HL-60/S4 (cell line): ENCODE results near the gene HACD4.
"Not testable (repeated sequence)": the region's sequence is repeated elsewhere in the genome, so short reads cannot be mapped to it uniquely, and the experiment has no call there.

Source experiments
- in situ Hi-C: fragments of 300-500 bp; cut with MboI; formaldehyde crosslinking; loops from 2 replicates; pipeline ENCODE4 v1.14.3; 2022; ENCODE audit warnings: low sequenced_read_pairs

HACD4 gene

DNA sequence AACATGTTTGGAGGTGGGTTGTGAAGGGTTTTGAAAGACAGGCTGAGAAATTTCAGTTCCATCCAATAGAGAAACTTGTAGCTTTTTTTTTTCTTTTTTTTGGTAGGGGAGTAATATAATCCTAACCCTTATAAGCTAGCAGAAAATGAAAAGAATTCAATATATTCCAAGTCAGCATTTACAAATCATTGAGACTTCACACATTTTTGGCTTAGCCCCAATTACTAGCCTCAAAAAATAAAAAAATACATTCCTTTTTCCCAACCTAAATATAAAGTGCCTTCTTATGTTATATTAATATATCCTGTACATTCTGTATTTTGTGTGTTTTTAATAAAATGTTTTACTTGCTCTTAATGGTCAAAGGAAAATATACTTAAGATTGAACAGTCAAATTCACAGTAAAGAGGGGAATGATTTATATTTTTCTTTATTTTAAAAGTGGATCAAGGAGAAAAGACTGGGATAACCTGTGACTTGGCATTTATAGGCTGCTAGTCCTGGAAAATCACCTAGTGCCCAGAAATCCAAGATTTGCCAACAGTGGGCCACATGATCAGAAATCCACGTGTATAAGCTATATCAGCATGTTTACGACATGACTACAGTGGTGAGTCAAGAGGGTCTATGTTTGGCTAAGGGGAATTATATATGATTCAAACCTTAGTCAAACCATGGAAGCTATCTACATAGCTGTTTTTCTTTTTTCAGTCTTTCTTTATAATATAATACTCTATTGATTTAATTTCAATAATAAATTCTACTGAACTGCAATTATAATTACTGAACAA, 14.5 kb downstream of the HACD4 start:
- in situ Hi-C loops = no loop called here

DNA sequence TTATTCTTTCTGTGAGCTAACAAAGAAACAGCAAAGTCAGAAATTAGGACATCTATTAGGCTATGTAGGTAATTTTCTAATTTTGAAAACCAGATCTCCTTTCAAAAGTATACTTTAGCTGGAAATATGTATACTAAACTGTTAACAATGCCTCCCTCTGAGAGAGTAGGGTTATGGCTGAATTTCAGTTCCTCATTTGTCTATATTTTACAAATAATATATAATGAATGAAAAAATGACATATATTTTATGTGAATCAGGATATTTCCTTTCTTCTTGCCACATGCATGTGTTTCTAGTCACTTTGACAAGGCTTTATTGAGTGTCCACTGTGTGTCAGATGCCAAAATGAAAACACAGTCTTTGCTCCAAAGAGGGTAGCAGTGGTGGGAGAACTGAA, 15.4 kb downstream of the HACD4 start:
- in situ Hi-C loops = no loop called here

GRCh38 chr9:21015129-21015815, 16.2 kb downstream of the HACD4 start:
- in situ Hi-C loops = no loop called here

DNA sequence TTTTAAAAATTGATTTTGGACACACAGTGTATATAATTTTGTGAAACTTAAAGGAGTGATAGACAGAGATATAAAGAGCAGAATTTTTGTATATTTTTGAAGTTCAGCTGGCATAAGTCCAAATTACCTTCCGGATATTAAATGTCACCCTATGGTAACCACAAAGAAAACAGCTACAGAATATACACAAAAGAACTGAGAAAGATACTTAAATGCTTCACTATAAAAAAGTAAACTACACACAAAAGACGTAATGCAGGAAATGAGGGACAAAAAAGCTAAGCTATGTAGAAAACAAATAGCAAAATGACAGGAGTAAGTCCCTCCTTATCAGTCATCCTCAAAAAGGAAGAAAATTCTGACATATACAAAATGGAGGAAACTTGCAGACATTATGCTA, 29.4 kb downstream of the HACD4 start:
- in situ Hi-C loops = no loop called here

GRCh38 chr9:21001581-21001980, 29.9 kb downstream of the HACD4 start:
- in situ Hi-C loops = no loop called here

- in situ Hi-C loops = no loop called here
Observed at GRCh38 chr9:20997503-20998076, 33.9 kb downstream of the HACD4 start.

GRCh38 chr9:20996809-20997208, 34.6 kb downstream of the HACD4 start:
- in situ Hi-C loops = no loop called here

- in situ Hi-C loops = no loop called here
Observed at GRCh38 chr9:20995616-20996015, 35.8 kb downstream of the HACD4 start.

DNA sequence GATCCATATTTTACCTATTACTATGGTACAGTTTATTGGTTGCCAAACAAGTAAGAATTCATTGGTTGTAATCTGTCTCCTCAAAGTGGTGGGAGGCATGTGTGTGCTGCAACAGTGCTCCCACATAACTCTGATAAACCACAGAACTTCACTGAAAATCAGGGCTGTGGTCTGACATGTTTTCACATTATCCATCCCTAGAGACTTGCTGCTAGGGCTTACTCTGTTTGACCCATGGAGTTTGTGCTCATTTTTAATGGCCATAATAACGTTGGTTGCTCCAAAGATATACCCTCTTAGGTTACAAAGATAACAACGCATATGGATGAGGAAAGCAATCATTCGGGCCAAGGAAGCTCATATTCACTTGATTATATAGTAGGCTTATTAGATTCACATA, 37.0 kb downstream of the HACD4 start:
- in situ Hi-C loops = no loop called here

- in situ Hi-C loops = no loop called here
Observed at GRCh38 chr9:20990867-20991266, 40.6 kb downstream of the HACD4 start.

DNA sequence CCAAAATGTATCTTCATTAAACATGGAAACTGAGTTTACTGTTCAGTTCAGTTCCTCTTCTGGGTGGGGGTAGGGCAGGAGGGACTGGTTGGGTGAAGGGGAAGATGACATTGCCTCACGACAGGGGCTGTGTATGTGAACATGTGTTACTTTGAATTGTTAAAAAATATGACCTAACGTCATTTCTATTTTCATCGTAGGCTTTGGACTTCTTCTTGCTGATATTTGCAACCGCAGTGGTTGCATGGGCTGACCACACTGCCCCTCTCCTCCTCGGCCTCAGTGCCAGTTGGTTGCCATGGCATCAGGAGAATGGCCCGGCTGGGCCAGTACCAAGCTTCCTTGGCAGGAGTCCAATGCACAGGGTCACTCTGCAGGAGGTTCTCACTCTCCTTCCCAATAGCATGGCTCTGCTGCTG, 41.5 kb downstream of the HACD4 start:
- in situ Hi-C loops = no loop called here

- in situ Hi-C loops = no loop called here
Observed at GRCh38 chr9:20988671-20989315, 42.6 kb downstream of the HACD4 start.

- in situ Hi-C loops = no loop called here
Observed at GRCh38 chr9:20988061-20988460, 43.4 kb downstream of the HACD4 start.

- in situ Hi-C loops = no loop called here
Observed at GRCh38 chr9:20987521-20987920, 43.9 kb downstream of the HACD4 start.

- in situ Hi-C loops = no loop called here
Observed at GRCh38 chr9:20985851-20986600, 45.4 kb downstream of the HACD4 start.

DNA sequence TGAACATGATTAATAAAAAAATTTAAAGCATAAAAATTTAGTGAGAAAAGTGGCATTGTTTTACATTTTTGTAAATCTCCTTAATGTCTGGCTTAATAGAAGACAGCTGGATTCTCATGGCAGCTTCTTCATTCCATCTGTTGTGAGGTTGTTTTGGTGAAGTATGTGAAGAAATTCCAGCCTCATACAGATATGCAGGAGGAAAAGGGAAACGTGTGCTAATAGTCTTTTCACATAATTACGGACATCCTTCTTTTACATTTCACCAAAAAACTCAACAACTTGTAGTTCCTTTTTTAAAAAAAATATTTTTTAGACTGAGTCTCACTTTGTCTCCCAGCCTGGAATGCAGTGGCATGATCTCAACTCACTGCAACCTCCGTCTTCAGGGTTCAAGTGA, 46.9 kb downstream of the HACD4 start:
- in situ Hi-C loops = no loop called here

GRCh38 chr9:20981486-20981885, 50.0 kb downstream of the HACD4 start:
- in situ Hi-C loops = no loop called here

DNA sequence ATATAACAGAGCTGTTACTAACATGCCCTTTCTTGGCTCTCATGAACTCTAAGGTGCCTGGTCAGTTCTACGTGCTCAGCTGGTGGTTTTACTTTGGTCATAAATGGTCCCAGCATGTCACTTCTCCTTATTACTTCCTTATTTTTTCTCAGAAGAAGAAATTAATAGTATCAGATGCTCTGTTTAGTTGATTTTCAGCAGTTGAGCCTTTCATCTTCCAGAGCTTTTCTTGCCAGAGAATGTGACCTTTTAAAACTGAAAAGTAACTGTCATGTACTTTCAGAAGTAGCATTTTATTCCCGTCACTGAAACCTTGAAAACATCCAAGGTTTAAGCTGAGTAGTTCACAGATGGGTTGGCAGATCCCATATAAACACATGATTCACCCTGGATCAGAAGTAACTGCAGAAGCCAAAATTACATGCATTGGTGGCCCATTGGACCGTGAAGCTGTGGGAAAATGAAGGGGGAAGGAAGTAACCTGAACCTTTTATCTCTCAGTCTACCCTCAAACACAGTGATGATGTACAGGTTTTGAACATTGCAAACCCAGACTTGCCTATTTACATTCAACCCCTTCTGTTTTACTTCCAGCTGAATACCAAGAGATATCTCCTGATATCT, 50.5 kb downstream of the HACD4 start:
- in situ Hi-C loops = no loop called here

GRCh38 chr9:20978249-20978648, 53.2 kb downstream of the HACD4 start:
- in situ Hi-C loops = no loop called here

DNA sequence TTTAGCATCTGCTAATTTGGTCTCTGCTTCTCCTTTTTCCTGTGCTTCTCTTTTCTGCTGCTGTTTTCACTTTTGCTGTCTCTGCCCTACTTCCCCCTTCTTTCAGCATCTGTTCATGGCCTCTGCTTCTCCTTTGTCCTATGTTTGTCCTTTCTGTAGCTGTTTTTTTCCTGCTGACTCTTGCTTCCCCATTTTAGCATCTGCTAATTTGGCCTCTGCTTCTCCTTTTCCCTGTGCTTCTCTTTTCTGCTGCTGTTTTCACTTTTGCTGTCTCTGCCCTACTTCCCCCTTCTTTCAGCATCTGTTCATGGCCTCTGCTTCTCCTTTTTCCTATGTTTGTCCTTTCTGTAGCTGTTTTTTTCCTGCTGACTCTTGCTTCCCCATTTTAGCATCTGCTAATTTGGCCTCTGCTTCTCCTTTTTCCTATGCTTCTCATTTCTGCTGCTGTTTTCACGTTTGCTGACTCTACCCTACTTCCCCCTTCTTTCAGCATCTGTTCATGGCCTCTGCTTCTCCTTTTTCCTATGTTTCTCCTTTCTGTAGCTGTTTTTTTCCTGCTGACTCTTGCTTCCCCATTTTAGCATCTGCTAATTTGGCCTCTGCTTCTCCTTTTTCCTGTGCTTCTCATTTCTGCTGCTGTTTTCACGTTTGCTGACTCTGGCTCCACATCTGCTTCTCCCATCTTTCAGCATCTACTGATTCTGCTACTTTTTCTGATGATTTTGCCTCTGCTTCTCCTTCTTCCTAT, 57.1 kb downstream of the HACD4 start:
- in situ Hi-C loops = not testable (repeated sequence)
